Keratinocyte (primary cell): ENCODE results near the gene DIPK1A. TPM values are rescaled to one million over a fixed set of nuclear protein-coding genes. Genes with fewer than 3 reads are reported as not detected.

Experiments used
- DNase-seq: peaks from one replicate; pipeline ENCODE4 v3.0.0-alpha.2; 2011; ENCODE audit warnings: low read depth, missing footprints, low spot score
- FAIRE-seq: peaks from 2 replicates; lab custom pipeline; 2011; peaks lifted over from hg19 to GRCh38; lab: Jason Lieb, UNC
- H2AFZ ChIP-seq: 2 replicates; pipeline ENCODE4 v1.6.0; 2012; ENCODE audit warnings: low read length, control low read depth, inconsistent platforms; ENCODE audit not compliant: control insufficient read depth
- H3K27ac ChIP-seq: 2 replicates; pipeline ENCODE4 v1.5.1; 2011; ENCODE audit warnings: low read length; ENCODE audit not compliant: control insufficient read depth, insufficient read depth
- H3K27me3 ChIP-seq: 3 replicates; pipeline ENCODE4 v1.6.0; 2011; ENCODE audit warnings: low read length; ENCODE audit not compliant: control insufficient read depth, insufficient read depth; ENCODE audit errors: extremely low read depth
- H3K36me3 ChIP-seq, 2 experiments: 2 replicates in 1 of 2; 3 replicates in 1 of 2; pipeline ENCODE4 v1.5.1; 2011; ENCODE audit warnings: low read length in 2 of 2, mild to moderate bottlenecking in 1 of 2; ENCODE audit not compliant: control insufficient read depth in 2 of 2, insufficient read depth in 2 of 2; ENCODE audit errors: extremely low read depth in 1 of 2
- H3K4me1 ChIP-seq: 3 replicates; pipeline ENCODE4 v1.5.1; 2011; ENCODE audit warnings: low read length; ENCODE audit not compliant: control insufficient read depth, insufficient read depth; ENCODE audit errors: extremely low read depth
- H3K4me2 ChIP-seq: 3 replicates; pipeline ENCODE4 v1.6.0; 2011; ENCODE audit warnings: low read depth, low read length; ENCODE audit not compliant: control insufficient read depth, insufficient read depth; ENCODE audit errors: extremely low read depth
- H3K4me3 ChIP-seq, 3 experiments: fragments of 200-600 bp in 1 of 3; sonication (generic) in 1 of 3; 2 replicates in 2 of 3; 3 replicates in 1 of 3; pipeline ENCODE4 v1.5.1; 2011 to 2016; ENCODE audit warnings: low read length in 3 of 3, mild to moderate bottlenecking in 3 of 3, control low read depth in 2 of 3, inconsistent platforms in 1 of 3, low read depth in 1 of 3, mixed read lengths in 1 of 3, mixed run types in 1 of 3, moderate library complexity in 1 of 3; ENCODE audit not compliant: control insufficient read depth in 2 of 3, insufficient read depth in 2 of 3; ENCODE audit errors: extremely low read depth in 1 of 3
- H3K79me2 ChIP-seq: 2 replicates; pipeline ENCODE4 v1.6.0; 2012; ENCODE audit warnings: low read length; ENCODE audit not compliant: control insufficient read depth, insufficient read depth
- H3K9ac ChIP-seq: 3 replicates; pipeline ENCODE4 v1.6.0; 2011; ENCODE audit warnings: low read length; ENCODE audit not compliant: control insufficient read depth, insufficient read depth; ENCODE audit errors: extremely low read depth
- H3K9me1 ChIP-seq: 3 replicates; pipeline ENCODE4 v1.6.0; 2011; ENCODE audit warnings: low read length; ENCODE audit not compliant: control insufficient read depth, insufficient read depth; ENCODE audit errors: extremely low read depth
- H3K9me3 ChIP-seq: 2 replicates; pipeline ENCODE4 v1.5.1; 2012; ENCODE audit warnings: low read depth, low read length; ENCODE audit not compliant: control insufficient read depth
- H4K20me1 ChIP-seq: 3 replicates; pipeline ENCODE4 v1.6.0; 2011; ENCODE audit warnings: low read length; ENCODE audit not compliant: control insufficient read depth, insufficient read depth; ENCODE audit errors: extremely low read depth
- CTCF ChIP-seq, 3 experiments: IDR thresholded peaks in 1 of 3; conservative IDR thresholded peaks in 1 of 3; optimal IDR thresholded peaks in 1 of 3; 2 replicates in 2 of 3; 3 replicates in 1 of 3; pipeline versions ENCODE3 to v1.5.1; 2011; ENCODE audit warnings: low read length in 3 of 3, mild to moderate bottlenecking in 3 of 3, moderate library complexity in 2 of 3, control low read depth in 1 of 3, inconsistent platforms in 1 of 3; ENCODE audit not compliant: insufficient read depth in 2 of 3; ENCODE audit errors: extremely low read depth in 1 of 3
- EZH2 ChIP-seq: IDR thresholded peaks from one replicate; pipeline ENCODE4 v1.6.1; 2012; ENCODE audit warnings: inconsistent platforms, mild to moderate bottlenecking, low read length, moderate library complexity
- dilution Hi-C: fragments of 300-500 bp; cut with MboI; formaldehyde crosslinking; loops from one replicate; pipeline ENCODE4 v1.7.0; 2020; ENCODE audit warnings: low sequenced_read_pairs; ENCODE audit not compliant: extremely low pct_ligation_motif_present
- polyA plus RNA-seq, 5 experiments: library from polyadenylated mRNA; depleted of rRNA in 3 of 5; stranded (reverse) in 3 of 5; stranded (forward) in 1 of 5; unstranded in 1 of 5; fragments of >200 nt; gene quantifications; 1 replicate in 1 of 5; 2 replicates in 3 of 5; 3 replicates in 1 of 5; pipeline versions ENCODE4 v1.2.1 to v1.2.3, GENCODE V29; 2011 to 2012; ENCODE audit warnings: missing spikeins in 2 of 5, low read depth in 1 of 5, low replicate concordance in 1 of 5

Gene DIPK1A
- polyA plus RNA-seq, 1 donor (not counting 4 experiments of a cell fraction or from before 2014, with no cell fraction given): 22.0 TPM

GRCh38 chr1:92877792-92878191 is 83.5 kb downstream of the DIPK1A start:
- DNase-seq (no peak), FAIRE-seq (no peak)
- no peaks in the 10 kb centered on the region for H3K9me3 ChIP-seq
- H3K79me2 ChIP-seq: no peaks in the 10 kb centered on the region
- peaks cover 2% of the 10 kb centered on the region for H3K4me1 ChIP-seq
- H3K4me3 ChIP-seq: no peak overlapping the region
- no peaks in the 10 kb centered on the region for H3K27me3 ChIP-seq
- no peak overlapping the region for H3K9ac ChIP-seq
- dilution Hi-C loops: no loop called here
- TF ChIP-seq CTCF (optimal IDR thresholded peaks at IDR 0.05 in 1 of 3, IDR thresholded peaks at IDR 0.05 in 1 of 3, conservative IDR thresholded peaks at IDR 0.05 in 1 of 3; ENCODE audit: extremely low read depth in 1 of 3, insufficient read depth in 2 of 3, low read length in 3 of 3) (no peak), EZH2 (no peak)
- no peak overlapping the region for H3K27ac ChIP-seq
- H4K20me1 ChIP-seq: no peaks in the 10 kb centered on the region
- no peak overlapping the region for H2AFZ ChIP-seq
- H3K36me3 ChIP-seq: peaks cover 0 to 6% of the 10 kb centered on the region in 2 experiments
- no peak overlapping the region for H3K4me2 ChIP-seq
- no peaks in the 10 kb centered on the region for H3K9me1 ChIP-seq

- Histone ChIP-seq H2AFZ (no peak overlapping the region), H3K27me3 (no peaks in the 10 kb centered on the region), H3K9me1 (no peaks in the 10 kb centered on the region), H3K4me1 (no peaks in the 10 kb centered on the region), H3K4me3 (no peak overlapping the region), H4K20me1 (no peaks in the 10 kb centered on the region), H3K36me3 (peaks cover 0 to 6% of the 10 kb centered on the region in 2 experiments), H3K9ac (no peak overlapping the region), H3K4me2 (no peak overlapping the region), H3K27ac (no peak overlapping the region), H3K79me2 (no peaks in the 10 kb centered on the region), H3K9me3 (no peaks in the 10 kb centered on the region)
- dilution Hi-C loops: no loop called here
- TF ChIP-seq EZH2: no peak
- no peak for TF ChIP-seq CTCF (optimal IDR thresholded peaks at IDR 0.05 in 1 of 3, IDR thresholded peaks at IDR 0.05 in 1 of 3, conservative IDR thresholded peaks at IDR 0.05 in 1 of 3; ENCODE audit: extremely low read depth in 1 of 3, insufficient read depth in 2 of 3, low read length in 3 of 3)
- FAIRE-seq (no peak), DNase-seq (no peak)
Observed at GRCh38 chr1:92877081-92877711, 84.1 kb downstream of the DIPK1A start.
